Skeletal muscle satellite cell (primary cell): ENCODE results near the gene SST.
"Not testable (repeated sequence)": the region's sequence is repeated elsewhere in the genome, so short reads cannot be mapped to it uniquely, and the experiment has no call there.

Experiments
- H3K27me3 ChIP-seq: 2 replicates; pipeline ENCODE4 v1.7.0; 2013; ENCODE audit warnings: low read length; ENCODE audit not compliant: control insufficient read depth, insufficient read depth
- H3K36me3 ChIP-seq: 2 replicates; pipeline ENCODE4 v1.7.0; 2013; ENCODE audit warnings: mild to moderate bottlenecking, control low read depth, low read length; ENCODE audit not compliant: insufficient read depth
- H3K4me1 ChIP-seq: 2 replicates; pipeline ENCODE4 v1.7.0; 2013; ENCODE audit warnings: low read length; ENCODE audit not compliant: control insufficient read depth, insufficient read depth
- H3K4me2 ChIP-seq: 2 replicates; pipeline ENCODE4 v1.7.0; 2013; ENCODE audit warnings: mild to moderate bottlenecking, low read length
- H3K4me3 ChIP-seq: 2 replicates; pipeline ENCODE4 v1.7.0; 2013; ENCODE audit warnings: low read length
- H3K9ac ChIP-seq: 2 replicates; pipeline ENCODE4 v1.7.0; 2013; ENCODE audit warnings: mild to moderate bottlenecking, low read depth, low read length, moderate library complexity
- H3K9me3 ChIP-seq: replicated peaks from 2 replicates; pipeline ENCODE4 v1.7.0; 2013; ENCODE audit warnings: mild to moderate bottlenecking, control low read depth, low read length

SST gene

DNA sequence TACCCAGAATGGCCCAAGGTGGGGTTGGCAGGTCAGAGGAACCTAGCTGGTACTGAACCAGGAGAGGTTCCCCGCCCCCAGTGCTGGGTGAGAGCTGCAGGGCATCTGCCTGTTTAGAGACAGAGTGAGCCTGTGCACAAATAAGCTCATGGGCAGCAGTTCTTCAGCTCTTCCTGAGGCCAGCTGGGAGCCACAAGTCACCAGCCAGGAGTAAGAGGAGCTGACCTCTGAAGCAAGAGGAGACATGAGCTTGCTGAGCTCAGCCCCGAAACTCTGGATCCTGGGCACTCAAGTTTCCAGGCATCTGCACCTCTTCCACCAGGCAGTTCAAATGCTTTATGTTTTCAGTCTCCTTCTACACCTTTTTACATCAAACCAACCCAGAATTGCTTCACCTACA lies 30.1 kb upstream of the SST start:
- H3K36me3 ChIP-seq = no peaks in the 10 kb centered on the region
- no peak overlapping the region for H3K4me3 ChIP-seq
- H3K9me3 ChIP-seq = no peaks in the 10 kb centered on the region
- no peak overlapping the region for H3K9ac ChIP-seq
- H3K4me2 ChIP-seq = no peak overlapping the region
- no peaks in the 10 kb centered on the region for H3K4me1 ChIP-seq
- H3K27me3 ChIP-seq = peaks cover 19% of the 10 kb centered on the region

DNA sequence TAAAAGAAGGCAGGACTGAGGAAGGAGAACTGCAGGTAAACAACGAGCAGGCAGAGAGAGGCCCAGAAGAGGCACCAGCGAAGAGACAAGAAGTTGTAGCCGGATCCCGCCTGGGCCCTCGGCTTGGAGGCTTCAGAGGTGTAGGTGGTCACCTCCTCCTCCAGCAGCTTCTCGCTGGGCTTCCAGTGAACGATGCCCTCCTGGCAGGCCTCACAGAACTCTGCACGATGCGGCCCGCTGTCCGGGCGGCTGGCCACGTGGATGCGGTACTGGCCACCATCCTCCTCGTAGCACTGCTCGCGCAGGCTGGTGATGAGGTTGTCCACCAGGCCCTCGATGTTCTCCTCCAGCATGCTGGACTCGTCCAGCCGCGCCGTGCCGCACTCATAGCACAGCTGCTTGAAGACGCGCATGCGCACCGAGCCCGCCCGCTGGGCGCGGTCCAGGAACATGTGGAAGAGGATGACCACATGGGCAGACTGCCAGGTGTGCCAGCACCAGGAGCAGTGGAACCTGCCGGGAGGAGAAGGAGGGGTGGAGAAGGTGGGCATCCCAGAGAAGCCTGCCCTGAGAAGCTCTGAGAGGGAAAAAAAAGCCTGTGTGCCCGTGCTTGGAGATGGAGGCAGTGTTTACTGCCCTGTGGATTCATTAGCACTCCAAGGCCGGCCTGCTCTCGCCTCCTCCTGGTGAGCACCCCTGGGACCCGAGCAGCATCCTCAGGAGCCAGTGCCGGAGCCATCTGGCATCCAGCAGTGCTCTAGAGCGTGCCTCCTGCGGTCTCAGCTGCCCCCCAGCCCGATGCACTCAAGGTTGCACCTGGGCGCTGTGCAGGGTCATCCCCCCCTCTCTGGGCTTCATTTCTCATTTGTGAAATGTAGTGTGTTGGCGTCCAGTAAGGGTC lies 28.6 kb upstream of the SST start:
- H3K4me2 ChIP-seq = no peak overlapping the region
- no peak overlapping the region for H3K4me3 ChIP-seq
- H3K9ac ChIP-seq = no peak overlapping the region
- H3K4me1 ChIP-seq = no peaks in the 10 kb centered on the region
- H3K9me3 ChIP-seq = no peaks in the 10 kb centered on the region
- H3K36me3 ChIP-seq = no peaks in the 10 kb centered on the region
- peaks cover 27% of the 10 kb centered on the region for H3K27me3 ChIP-seq

DNA sequence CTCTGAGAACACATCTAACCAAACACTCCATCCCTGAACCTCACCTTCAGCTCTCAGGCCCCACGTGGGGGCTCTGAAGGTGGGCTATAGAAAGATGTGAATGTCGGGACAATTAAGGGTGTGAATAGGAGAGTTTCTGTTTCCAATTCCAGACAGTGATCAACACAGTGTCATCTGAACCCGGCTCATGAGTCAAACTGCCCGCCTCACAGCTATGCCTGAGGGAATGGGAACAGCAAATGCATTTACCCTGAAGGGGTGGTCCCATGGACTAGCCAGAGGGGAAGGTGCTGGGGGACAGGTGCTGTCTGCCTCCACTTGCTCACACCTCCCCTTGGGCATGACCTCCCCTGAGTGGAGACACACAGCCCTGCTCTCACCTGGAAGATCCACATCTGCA lies 25.8 kb upstream of the SST start:
- Histone ChIP-seq H3K4me2 (no peak overlapping the region), H3K9ac (no peak overlapping the region), H3K9me3 (no peaks in the 10 kb centered on the region), H3K4me3 (no peak overlapping the region), H3K27me3 (peaks cover 29% of the 10 kb centered on the region), H3K36me3 (no peaks in the 10 kb centered on the region), H3K4me1 (no peaks in the 10 kb centered on the region)

DNA sequence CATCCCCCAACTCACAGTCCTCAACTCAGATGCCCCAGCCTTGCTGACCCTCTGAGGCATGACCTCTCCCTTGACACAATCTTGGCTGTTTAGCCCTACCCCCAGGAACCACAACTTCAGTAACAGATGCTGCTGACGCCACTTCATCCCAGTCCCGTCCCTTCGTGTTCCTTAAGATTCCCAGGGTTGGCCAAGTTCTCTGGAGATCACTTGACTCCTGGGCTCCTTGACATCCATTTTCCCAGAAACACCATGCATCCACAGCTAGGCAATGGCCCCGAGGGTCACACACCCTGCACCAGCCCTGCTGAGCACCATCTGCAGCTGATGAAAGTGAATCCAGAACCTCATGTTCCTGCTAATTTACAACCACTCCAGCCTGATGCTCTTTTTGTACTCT lies 25.3 kb upstream of the SST start:
- Histone ChIP-seq H3K4me2 (no peak overlapping the region), H3K9me3 (no peaks in the 10 kb centered on the region), H3K4me1 (no peaks in the 10 kb centered on the region), H3K4me3 (no peak overlapping the region), H3K36me3 (no peaks in the 10 kb centered on the region), H3K27me3 (peaks cover 27% of the 10 kb centered on the region), H3K9ac (no peak overlapping the region)

DNA sequence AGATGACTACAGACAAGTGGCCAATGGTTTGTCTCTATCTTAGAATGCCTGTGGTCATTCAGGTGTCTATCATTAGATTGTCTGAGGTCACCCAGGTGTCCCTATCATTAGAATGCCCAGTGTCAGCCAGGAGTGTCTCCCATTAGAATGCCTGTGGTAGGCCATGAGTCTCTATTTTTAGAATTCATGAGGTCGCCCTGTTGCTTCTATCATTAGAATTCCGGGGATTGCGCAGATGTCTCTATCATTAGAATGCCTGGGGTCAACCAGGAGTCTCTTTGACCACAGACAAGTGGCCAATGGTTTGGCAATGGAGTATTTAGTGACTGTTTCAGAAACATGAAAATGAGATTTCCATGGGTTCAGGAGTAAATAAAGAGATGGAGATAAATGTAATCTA lies 24.6 kb upstream of the SST start:
- Histone ChIP-seq H3K36me3 (no peaks in the 10 kb centered on the region), H3K9me3 (no peaks in the 10 kb centered on the region), H3K4me3 (no peak overlapping the region), H3K4me2 (no peak overlapping the region), H3K27me3 (peaks cover 31% of the 10 kb centered on the region), H3K4me1 (no peaks in the 10 kb centered on the region), H3K9ac (no peak overlapping the region)

DNA sequence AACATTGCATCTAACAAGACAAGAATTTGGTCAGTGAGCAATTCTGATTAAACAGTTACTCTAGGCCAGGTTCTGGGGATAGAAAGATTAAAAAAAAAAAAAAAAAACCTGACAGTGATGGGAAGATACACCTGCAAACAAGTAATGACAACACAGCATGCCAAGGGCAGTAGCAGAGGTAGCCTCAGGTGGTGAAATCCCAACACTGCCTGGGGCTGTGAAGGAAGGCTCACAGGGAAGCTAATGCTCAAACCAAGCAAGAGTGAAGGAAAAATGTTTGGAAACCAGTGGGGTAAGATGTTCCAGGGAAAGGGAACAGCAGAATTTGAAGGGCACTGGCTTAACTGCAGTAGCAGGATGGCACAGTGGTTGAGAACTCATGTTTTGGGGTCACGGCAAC lies 23.2 kb upstream of the SST start:
- Histone ChIP-seq H3K36me3 (no peaks in the 10 kb centered on the region), H3K4me2 (no peak overlapping the region), H3K27me3 (peaks cover 38% of the 10 kb centered on the region), H3K4me1 (no peaks in the 10 kb centered on the region), H3K9ac (no peak overlapping the region), H3K4me3 (no peak overlapping the region), H3K9me3 (no peaks in the 10 kb centered on the region)

DNA sequence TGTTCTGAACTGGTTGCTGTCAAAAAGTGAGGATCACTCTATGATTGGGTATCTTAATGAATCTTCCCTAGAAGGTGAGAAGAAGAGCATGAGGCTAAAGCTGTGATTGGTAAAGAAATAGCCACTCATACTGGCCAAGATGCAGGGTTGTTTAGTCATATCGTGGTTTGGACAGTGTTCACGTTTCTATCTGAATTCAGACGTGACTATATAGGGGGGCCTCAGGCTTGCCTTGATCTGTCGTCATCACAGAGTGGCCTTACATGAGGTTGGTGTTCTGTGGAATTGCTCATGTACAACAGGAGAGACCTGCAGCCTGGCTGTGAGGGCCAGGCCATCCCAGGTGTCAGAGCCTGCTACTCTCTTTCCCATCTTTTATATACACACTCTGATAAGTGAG lies 19.8 kb upstream of the SST start:
- no peak overlapping the region for H3K4me3 ChIP-seq
- no peaks in the 10 kb centered on the region for H3K36me3 ChIP-seq
- no peak overlapping the region for H3K4me2 ChIP-seq
- H3K27me3 ChIP-seq = peaks cover 31% of the 10 kb centered on the region
- H3K9ac ChIP-seq = no peak overlapping the region
- no peaks in the 10 kb centered on the region for H3K4me1 ChIP-seq
- no peaks in the 10 kb centered on the region for H3K9me3 ChIP-seq

DNA sequence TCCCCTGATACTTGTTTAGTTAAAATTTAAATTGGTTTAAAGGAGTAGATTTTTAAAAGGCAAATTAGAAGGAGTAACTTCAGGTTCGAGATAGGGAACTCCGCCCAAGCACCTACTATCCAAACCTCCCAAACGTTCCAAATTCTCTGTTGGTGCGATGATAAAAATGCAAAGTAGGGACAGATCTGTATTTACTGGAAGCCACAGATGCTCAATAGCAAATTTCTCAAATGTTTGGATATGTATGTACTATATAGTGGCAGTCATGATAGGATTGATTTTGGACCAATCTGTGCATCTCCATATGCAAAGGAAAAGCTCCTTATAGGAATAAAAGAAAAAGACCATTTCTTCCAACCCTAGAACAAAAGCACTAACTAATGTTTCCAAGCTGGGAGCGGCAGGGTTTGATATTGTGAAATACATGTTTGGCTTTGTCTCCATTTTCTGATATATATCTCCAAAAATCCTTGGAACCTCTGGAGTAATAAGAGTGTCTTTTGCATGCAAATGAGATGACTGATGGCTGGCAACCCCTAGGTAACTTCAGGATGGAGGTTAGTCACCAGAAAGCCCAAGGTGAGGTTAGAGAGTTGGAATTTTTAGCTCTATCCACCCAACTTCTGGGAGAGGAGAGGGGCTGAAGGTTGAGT lies 16.6 kb upstream of the SST start:
- no peaks in the 10 kb centered on the region for H3K9me3 ChIP-seq
- H3K4me3 ChIP-seq = no peak overlapping the region
- H3K4me1 ChIP-seq = no peaks in the 10 kb centered on the region
- no peaks in the 10 kb centered on the region for H3K36me3 ChIP-seq
- H3K9ac ChIP-seq = no peak overlapping the region
- H3K27me3 ChIP-seq = peaks cover 31% of the 10 kb centered on the region
- no peak overlapping the region for H3K4me2 ChIP-seq

DNA sequence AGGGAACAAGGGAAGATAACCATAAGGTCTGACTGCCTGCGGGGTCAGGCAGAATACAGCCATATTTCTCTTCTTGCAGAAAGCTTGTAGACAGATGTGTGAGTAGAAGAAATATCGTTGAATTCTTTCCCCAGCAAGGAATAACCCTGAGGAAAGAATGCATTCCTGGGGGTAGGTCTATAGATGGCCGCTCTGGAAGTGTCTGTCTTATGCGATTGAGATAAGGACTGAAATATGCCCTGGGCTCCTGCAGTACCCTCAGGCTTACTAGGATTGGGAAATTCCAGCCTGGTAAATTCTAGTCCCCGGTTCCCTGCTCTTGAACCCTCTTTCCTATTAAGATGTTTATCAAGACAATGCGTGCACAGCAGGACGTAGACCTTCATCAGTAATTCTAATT lies 15.8 kb upstream of the SST start:
- Histone ChIP-seq H3K4me3 (no peak overlapping the region), H3K9me3 (no peaks in the 10 kb centered on the region), H3K36me3 (no peaks in the 10 kb centered on the region), H3K4me1 (no peaks in the 10 kb centered on the region), H3K9ac (no peak overlapping the region), H3K27me3 (peaks cover 37% of the 10 kb centered on the region), H3K4me2 (no peak overlapping the region)

DNA sequence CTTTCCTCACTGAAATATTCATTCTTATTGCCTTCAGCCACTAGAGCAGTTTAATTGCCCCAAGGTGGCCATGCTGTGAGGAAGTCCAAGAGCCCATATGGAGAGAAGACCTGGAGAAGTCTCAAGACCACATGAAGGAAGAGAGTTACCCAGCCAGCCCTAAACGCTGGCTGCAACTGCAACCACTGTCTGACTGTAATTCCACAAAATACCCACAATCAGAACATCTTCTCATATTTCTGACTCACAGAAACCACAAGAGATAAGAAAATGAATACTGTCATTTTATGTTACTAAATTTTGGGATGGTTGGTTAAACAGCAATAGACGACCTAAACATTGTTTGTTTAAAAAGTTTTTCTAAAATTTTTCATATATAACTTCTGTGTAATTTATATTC lies 14.7 kb upstream of the SST start:
- no peaks in the 10 kb centered on the region for H3K4me1 ChIP-seq
- H3K9me3 ChIP-seq = no peaks in the 10 kb centered on the region
- H3K36me3 ChIP-seq = no peaks in the 10 kb centered on the region
- H3K4me2 ChIP-seq = no peak overlapping the region
- H3K27me3 ChIP-seq = peaks cover 37% of the 10 kb centered on the region
- no peak overlapping the region for H3K9ac ChIP-seq
- no peak overlapping the region for H3K4me3 ChIP-seq

DNA sequence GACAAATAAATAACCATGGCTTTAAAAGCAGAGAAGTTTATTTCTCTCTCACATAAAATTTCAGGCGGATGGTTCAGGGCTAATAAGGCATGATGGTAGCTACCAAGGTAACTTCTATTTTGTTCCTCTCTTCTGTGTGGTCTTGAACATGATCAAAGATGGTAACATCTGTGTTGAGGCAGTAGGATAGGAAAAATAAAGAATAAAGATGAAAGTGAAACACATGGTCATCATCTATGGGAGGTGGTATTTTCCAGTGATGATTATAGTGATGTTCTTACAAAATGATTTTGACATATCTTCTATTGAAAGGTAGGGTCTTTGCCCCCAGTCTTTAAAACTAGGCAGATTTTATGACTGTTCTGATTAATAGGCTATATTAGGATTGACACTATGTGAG lies 14.2 kb upstream of the SST start:
- Histone ChIP-seq H3K36me3 (no peaks in the 10 kb centered on the region), H3K4me2 (no peak overlapping the region), H3K4me1 (no peaks in the 10 kb centered on the region), H3K4me3 (no peak overlapping the region), H3K9me3 (no peaks in the 10 kb centered on the region), H3K27me3 (peaks cover 34% of the 10 kb centered on the region), H3K9ac (no peak overlapping the region)

DNA sequence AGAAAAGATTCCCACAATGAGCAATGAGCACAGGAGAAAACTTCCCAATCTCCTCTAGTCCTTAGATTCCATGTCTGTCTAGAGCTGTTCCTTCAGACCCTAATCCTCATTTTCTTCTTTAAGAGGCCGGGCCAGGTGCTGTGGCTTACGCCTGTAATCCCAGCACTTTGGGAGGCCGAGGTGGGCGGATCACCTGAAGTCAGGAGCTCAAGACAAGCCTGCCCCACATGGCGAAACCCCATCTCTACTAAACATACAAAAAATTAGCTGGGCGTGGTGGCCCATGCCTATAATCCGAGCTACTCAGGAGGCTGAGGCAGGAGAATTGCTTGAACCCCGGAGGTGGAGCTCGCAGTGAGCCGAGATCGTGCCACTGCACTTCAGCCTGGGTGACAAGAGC lies 11.6 kb upstream of the SST start:
- H3K4me1 ChIP-seq, H3K4me3 ChIP-seq, H3K9ac ChIP-seq, H3K4me2 ChIP-seq, H3K36me3 ChIP-seq, H3K9me3 ChIP-seq: not testable (repeated sequence)
- H3K27me3 ChIP-seq = peaks cover 23% of the 10 kb centered on the region
